Measurements from ENCODE around the gene FBLIM1.

The FBLIM1 gene

GRCh38 chr1:15738416-15739113, 20.0 kb upstream of the FBLIM1 start:
- CTCF ChIA-PET: interaction anchor here (0.9 kb wide), 1 partner anchor 415 kb away, joined by 4 read pairs; no protein-coding TSS in a partner anchor
- TF ChIP-seq, protein P1, sequence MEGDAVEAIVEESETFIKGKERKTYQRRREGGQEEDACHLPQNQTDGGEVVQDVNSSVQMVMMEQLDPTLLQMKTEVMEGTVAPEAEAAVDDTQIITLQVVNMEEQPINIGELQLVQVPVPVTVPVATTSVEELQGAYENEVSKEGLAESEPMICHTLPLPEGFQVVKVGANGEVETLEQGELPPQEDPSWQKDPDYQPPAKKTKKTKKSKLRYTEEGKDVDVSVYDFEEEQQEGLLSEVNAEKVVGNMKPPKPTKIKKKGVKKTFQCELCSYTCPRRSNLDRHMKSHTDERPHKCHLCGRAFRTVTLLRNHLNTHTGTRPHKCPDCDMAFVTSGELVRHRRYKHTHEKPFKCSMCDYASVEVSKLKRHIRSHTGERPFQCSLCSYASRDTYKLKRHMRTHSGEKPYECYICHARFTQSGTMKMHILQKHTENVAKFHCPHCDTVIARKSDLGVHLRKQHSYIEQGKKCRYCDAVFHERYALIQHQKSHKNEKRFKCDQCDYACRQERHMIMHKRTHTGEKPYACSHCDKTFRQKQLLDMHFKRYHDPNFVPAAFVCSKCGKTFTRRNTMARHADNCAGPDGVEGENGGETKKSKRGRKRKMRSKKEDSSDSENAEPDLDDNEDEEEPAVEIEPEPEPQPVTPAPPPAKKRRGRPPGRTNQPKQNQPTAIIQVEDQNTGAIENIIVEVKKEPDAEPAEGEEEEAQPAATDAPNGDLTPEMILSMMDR (IDR thresholded peaks at IDR 0.05; ENCODE audit: control extremely low read depth, extremely low read depth, low read depth, missing control alignments): no peak
- DNase-seq (ENCODE audit: extremely low spot score): no peak
- POLR2A ChIA-PET: interaction anchor here (0.5 to 1.0 kb wide), 3 partner anchors 17 to 75 kb away, joined by 3 to 6 read pairs (median 4); no protein-coding TSS in a partner anchor

GRCh38 chr1:15739259-15739658, 19.3 kb upstream of the FBLIM1 start:
- ChIA-PET POLR2A (no interaction called here), CTCF (interaction anchor here (1.4 to 2.0 kb wide), 2 partner anchors 11 to 317 kb away, joined by 4 to 5 read pairs; no protein-coding TSS in a partner anchor)
- TF ChIP-seq, protein P1 (IDR thresholded peaks at IDR 0.05; ENCODE audit: control extremely low read depth, extremely low read depth, low read depth, missing control alignments): no peak
- no peak for DNase-seq (ENCODE audit: extremely low spot score)

DNA sequence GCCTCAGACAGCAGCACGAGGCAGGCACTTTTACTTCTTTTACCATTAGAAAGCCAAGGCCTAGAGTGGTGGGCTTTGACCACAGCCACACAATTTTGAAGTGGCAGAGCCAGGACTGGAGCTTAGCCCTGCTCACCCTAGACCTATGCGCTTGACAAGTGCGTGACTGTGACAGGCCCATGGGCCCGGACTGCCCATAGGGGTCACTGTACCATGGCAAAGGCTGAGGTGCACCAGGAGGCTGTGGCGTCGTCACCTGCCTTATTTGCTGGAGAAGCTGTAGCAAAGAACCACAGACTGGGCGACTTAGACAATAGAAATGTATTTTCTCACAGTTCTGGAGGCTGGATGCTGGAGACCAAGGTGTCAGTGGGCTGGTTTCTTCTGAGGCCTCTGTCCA, 18.9 kb upstream of the FBLIM1 start:
- TF ChIP-seq, protein P1 (IDR thresholded peaks at IDR 0.05; ENCODE audit: control extremely low read depth, extremely low read depth, low read depth, missing control alignments): no peak
- ChIA-PET CTCF (interaction anchor here (1.3 to 2.0 kb wide), 3 partner anchors 10 to 317 kb away, joined by 3 to 5 read pairs (median 4); no protein-coding TSS in a partner anchor), POLR2A (no interaction called here)
- no peak for DNase-seq (ENCODE audit: extremely low spot score)

GRCh38 chr1:15740924-15741850, 17.4 kb upstream of the FBLIM1 start:
- peak; percentile 90 for DNase-seq (ENCODE audit: extremely low spot score)
- TF ChIP-seq, protein P1 (IDR thresholded peaks at IDR 0.05; ENCODE audit: control extremely low read depth, extremely low read depth, low read depth, missing control alignments): peak; percentile 94
- CTCF ChIA-PET: interaction anchor here (0.5 to 2.0 kb wide), 13 partner anchors 9 to 418 kb away, joined by 3 to 11 read pairs (median 4); no protein-coding TSS in a partner anchor
- POLR2A ChIA-PET: no interaction called here

DNA sequence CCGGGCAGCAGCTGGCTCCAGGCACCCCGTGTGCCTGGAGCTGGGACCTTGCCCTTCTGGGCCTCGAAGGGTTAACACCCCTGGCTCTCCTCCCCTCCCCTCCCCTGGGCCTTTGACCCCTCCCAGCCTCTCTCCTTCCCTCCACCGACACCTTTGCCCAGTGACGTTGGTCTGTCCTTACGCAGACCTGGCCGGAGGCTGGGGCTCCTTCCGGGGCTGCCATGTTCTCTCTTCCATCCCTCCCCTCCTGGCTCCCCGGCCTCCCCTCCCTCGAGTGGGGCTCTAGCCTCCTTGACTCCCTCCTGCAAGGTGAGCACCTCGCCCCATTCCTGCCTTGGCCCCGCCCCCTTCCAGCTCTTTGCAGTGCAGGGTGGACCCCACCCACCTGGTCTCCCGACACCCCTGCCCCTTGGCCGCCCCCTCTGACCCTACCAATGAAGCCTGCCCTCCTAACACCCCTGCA, 16.2 kb upstream of the FBLIM1 start, which contains the start of gene TMEM82:
TMEM82 (plus strand) TSS at position 161 of the 463 bp plus-strand sequence; CDS start at position 222, 61 bp downstream.
- DNase-seq (ENCODE audit: extremely low spot score): no peak
- CTCF ChIA-PET: interaction anchor here (0.9 to 1.5 kb wide), 3 partner anchors 14 to 154 kb away, joined by 3 read pairs; no protein-coding TSS in a partner anchor
- POLR2A ChIA-PET: no interaction called here
- TF ChIP-seq, protein P1 (IDR thresholded peaks at IDR 0.05; ENCODE audit: control extremely low read depth, extremely low read depth, low read depth, missing control alignments): no peak

DNA sequence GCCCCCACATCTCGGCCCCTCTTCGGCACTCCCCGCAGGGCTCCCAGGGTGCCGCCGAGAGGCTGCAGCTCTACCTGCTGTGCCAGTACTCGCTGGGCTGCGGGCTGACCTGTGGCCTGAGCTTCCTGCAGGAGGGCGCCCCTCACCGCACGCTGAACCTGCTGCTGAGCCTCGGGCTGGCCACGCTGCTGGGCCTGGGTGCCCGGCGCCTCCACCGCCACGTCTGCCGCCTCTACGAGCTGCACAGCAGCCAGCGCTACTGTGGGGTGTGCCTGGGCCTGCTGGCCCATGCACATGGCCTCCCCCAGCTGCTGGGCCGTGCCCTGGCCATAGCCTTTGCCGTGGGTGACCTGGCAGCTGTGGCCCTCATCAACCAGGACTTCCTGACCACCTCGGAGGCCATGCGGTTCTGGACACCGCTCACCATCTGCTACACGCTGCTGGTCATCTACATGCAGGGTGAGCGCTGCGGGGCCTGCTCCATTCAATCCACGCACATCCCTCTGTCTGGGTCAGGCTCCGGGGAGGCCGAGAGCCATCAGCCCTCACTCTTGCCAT, 14.4 kb upstream of the FBLIM1 start:
- POLR2A ChIA-PET: no interaction called here
- TF ChIP-seq, protein P1 (IDR thresholded peaks at IDR 0.05; ENCODE audit: control extremely low read depth, extremely low read depth, low read depth, missing control alignments): no peak
- DNase-seq (ENCODE audit: extremely low spot score): no peak
- CTCF ChIA-PET: interaction anchor here (1.0 kb wide), 1 partner anchor 78 kb away, joined by 3 read pairs; no protein-coding TSS in a partner anchor
